ENCODE data around the gene KCNK2. TPM values are rescaled to one million over a fixed set of nuclear protein-coding genes. Genes with fewer than 3 reads are reported as not detected.

KCNK2 gene
- total and polyA plus RNA-seq, 2 of the 4 experiments (the other 2 are of a cell fraction): 45.9 to 86.9 TPM

- no peak for ATAC-seq (ENCODE audit: low read depth)
- no CpG with 5 or more reads among the region's 2 CpGs for WGBS, 2 experiments (ENCODE audit: extremely low coverage in 2 of 2, insufficient read length in 1 of 2)
Measured at GRCh38 chr1:215143497-215143896, 61.0 kb downstream of the KCNK2 start.

More at GRCh38 chr1:215143497-215143896, 61.0 kb downstream of the KCNK2 start:
- Histone ChIP-seq H4K91ac (ENCODE audit: insufficient read depth, low read depth, low read length) (no peak overlapping the region), H3K18ac (ENCODE audit: low read depth, low read length) (no peak overlapping the region), H2BK20ac (ENCODE audit: low read depth, low read length) (no peak overlapping the region), H3K14ac (replicated peaks; ENCODE audit: low read depth, low read length) (no peak overlapping the region), H3K27me3 (ENCODE audit: control insufficient read depth, insufficient read depth, low read length) (no peaks in the 10 kb centered on the region), H4K20me1 (ENCODE audit: insufficient read depth, low read length) (no peaks in the 10 kb centered on the region), H2BK15ac (ENCODE audit: low read depth, low read length) (no peak overlapping the region), H4K5ac (ENCODE audit: low read depth, low read length) (no peak overlapping the region), H2AK9ac (replicated peaks; ENCODE audit: low read depth, low read length, poor library complexity) (no peak overlapping the region), H3K27ac (ENCODE audit: insufficient read depth, low read length) (no peak overlapping the region), H3K4me3 (ENCODE audit: insufficient read depth, low read depth, low read length) (no peak overlapping the region), H2AK5ac (ENCODE audit: low read depth, low read length) (no peak overlapping the region; the same call in 1 of the 2 replicates), H4K8ac (ENCODE audit: low read depth in 2 of 2, low read length in 2 of 2) (no peak overlapping the region), H3K4me2 (ENCODE audit: low read depth, low read length) (no peak overlapping the region), H3K79me1 (ENCODE audit: low read depth in 1 of 2, low read length in 2 of 2) (no peaks in the 10 kb centered on the region; a peak in 1 of 4 replicates), H3K36me3 (ENCODE audit: control insufficient read depth, insufficient read depth, low read length) (no peaks in the 10 kb centered on the region), H3K9me3 (ENCODE audit: control insufficient read depth, insufficient read depth, low read length) (peaks cover 2% of the 10 kb centered on the region; the same call in 1 of the 2 replicates), H2BK120ac (ENCODE audit: low read depth, low read length) (no peak overlapping the region), H2BK5ac (ENCODE audit: low read depth, low read length, poor library complexity, severe bottlenecking) (no peak overlapping the region), H3K4ac (ENCODE audit: low read depth, low read length) (no peak overlapping the region), H3K23ac (ENCODE audit: low read depth, low read length) (no peak overlapping the region), H3K4me1 (ENCODE audit: control insufficient read depth, insufficient read depth, low read length) (no peaks in the 10 kb centered on the region), H2AFZ (replicated peaks; ENCODE audit: low read length, poor library complexity) (no peak overlapping the region), H3K56ac (ENCODE audit: extremely low read depth, insufficient read depth, low read length) (no peak overlapping the region), H3K9ac (ENCODE audit: low read depth, low read length) (no peak overlapping the region), H3K9me1 (ENCODE audit: insufficient read depth, low read length) (no peaks in the 10 kb centered on the region)
- dilution Hi-C loops (cut with HindIII; ENCODE audit: low sequenced_read_pairs, unreplicated experiment): no loop called here
- intact Hi-C loops (cut with micrococcal nuclease): loop anchor here (10.0 kb wide), 1 partner anchor 809 kb away; no protein-coding TSS in a partner anchor
- in situ Hi-C loops (cut with MboI; ENCODE audit: low sequenced_read_pairs): no loop called here
- no TSS peak for BruUV-seq (replicated peaks)
- TF ChIP-seq FOS (IDR thresholded peaks at IDR 0.05; ENCODE audit: low read depth, low read length) (no peak), RCOR1 (IDR thresholded peaks at IDR 0.05; ENCODE audit: insufficient replicate concordance, low read length) (no peak), RAD21 (IDR thresholded peaks at IDR 0.05; ENCODE audit: low read length) (no peak), ELK1 (IDR thresholded peaks at IDR 0.05; ENCODE audit: borderline replicate concordance, low read depth, low read length) (no peak), MXI1 (IDR thresholded peaks at IDR 0.05; ENCODE audit: borderline replicate concordance, low read depth, low read length) (no peak), NFE2L2 (IDR thresholded peaks at IDR 0.05; ENCODE audit: low read depth, low read length) (no peak), POLR2A (IDR thresholded peaks at IDR 0.05; ENCODE audit: low read depth, low read length) (no peak), SMC3 (IDR thresholded peaks at IDR 0.05; ENCODE audit: low read depth, low read length) (no peak)
- ChIA-PET CTCF (interaction anchor here (0.6 kb wide), 1 partner anchor 1714 kb away, joined by 3 read pairs; no protein-coding TSS in a partner anchor), POLR2A (ENCODE audit: unreplicated experiment) (no interaction called here)
- no peak for DNase-seq
